Smooth muscle cell (in vitro differentiated cells): ENCODE data around the gene NCAPD3. TPM values are rescaled to one million over a fixed set of nuclear protein-coding genes. Genes with fewer than 3 reads are reported as not detected.

Experiments used
- DNase-seq: peaks from one replicate; lab custom pipeline; 2025; ENCODE audit not compliant: unreplicated experiment; lab: John Stamatoyannopoulos, UW
- H2AFZ ChIP-seq: fragments of 200-600 bp; sonication (generic); 2 replicates; pipeline ENCODE4 v1.6.0; 2016; ENCODE audit warnings: antibody characterized with exemption, low read depth, mild to moderate bottlenecking
- H3F3A ChIP-seq: fragments of 200-600 bp; sonication (generic); 2 replicates; pipeline ENCODE4 v1.6.0; 2017; ENCODE audit warnings: antibody characterized with exemption, low read depth
- H3K27ac ChIP-seq: fragments of 200-600 bp; sonication (generic); 2 replicates; pipeline ENCODE4 v1.5.1; 2016; ENCODE audit warnings: low read depth, mild to moderate bottlenecking
- H3K27me3 ChIP-seq: fragments of 200-600 bp; sonication (generic); 2 replicates; pipeline ENCODE4 v1.6.1; 2016; ENCODE audit warnings: low read depth, mild to moderate bottlenecking
- H3K36me3 ChIP-seq: fragments of 200-600 bp; sonication (generic); 2 replicates; pipeline ENCODE4 v1.5.1; 2016; ENCODE audit warnings: low read depth
- H3K4me1 ChIP-seq: fragments of 200-600 bp; sonication (generic); 2 replicates; pipeline ENCODE4 v1.5.1; 2016; ENCODE audit warnings: low read depth
- H3K4me2 ChIP-seq: fragments of 200-600 bp; sonication (generic); 2 replicates; pipeline ENCODE4 v1.6.0; 2016; ENCODE audit warnings: mild to moderate bottlenecking
- H3K4me3 ChIP-seq: fragments of 200-600 bp; sonication (generic); 2 replicates; pipeline ENCODE4 v1.5.1; 2016; ENCODE audit warnings: mild to moderate bottlenecking
- H3K79me2 ChIP-seq: fragments of 200-600 bp; sonication (generic); 2 replicates; pipeline ENCODE4 v1.6.0; 2016; ENCODE audit warnings: low read depth, mild to moderate bottlenecking
- H3K9ac ChIP-seq: fragments of 200-600 bp; sonication (generic); 2 replicates; pipeline ENCODE4 v1.6.0; 2016; ENCODE audit warnings: low read depth
- H3K9me3 ChIP-seq: fragments of 200-600 bp; sonication (generic); replicated peaks from 2 replicates; pipeline ENCODE4 v1.5.1; 2016; ENCODE audit warnings: low read depth
- H4K20me1 ChIP-seq: fragments of 200-600 bp; sonication (generic); 2 replicates; pipeline ENCODE4 v1.6.0; 2016; ENCODE audit warnings: low read depth
- WGBS: methylation state at CpG from one replicate; pipeline ENCODE4 v1.1.7; 2016; ENCODE audit warnings: low lambda C conversion rate; 5-methylcytosine and 5-hydroxymethylcytosine counted together
- polyA plus RNA-seq: library from polyadenylated mRNA; unstranded; fragments of >200 nt; fragmentation: Nextera tagmentation; extraction: Ambion mirVana; gene quantifications from 2 replicates; pipeline ENCODE4 v1.2.1, GENCODE V29; 2016
- total RNA-seq: library from RNA; depleted of rRNA; stranded (reverse); fragments of >200 nt; gene quantifications from 2 replicates; pipeline ENCODE4 v1.2.3, GENCODE V29; 2014
- TF ChIP-seq, protein P1 (sequence below): fragments of 200-600 bp; sonication (generic); IDR thresholded peaks from 2 replicates; pipeline ENCODE4 v1.5.1; 2017; ENCODE audit warnings: borderline replicate concordance, mild to moderate bottlenecking, antibody characterized with exemption; ENCODE audit not compliant: insufficient read depth, poor library complexity, severe bottlenecking

NCAPD3 gene
- total and polyA plus RNA-seq, 2 experiments from 2014 or later = 6.6 to 11.0 TPM

DNA sequence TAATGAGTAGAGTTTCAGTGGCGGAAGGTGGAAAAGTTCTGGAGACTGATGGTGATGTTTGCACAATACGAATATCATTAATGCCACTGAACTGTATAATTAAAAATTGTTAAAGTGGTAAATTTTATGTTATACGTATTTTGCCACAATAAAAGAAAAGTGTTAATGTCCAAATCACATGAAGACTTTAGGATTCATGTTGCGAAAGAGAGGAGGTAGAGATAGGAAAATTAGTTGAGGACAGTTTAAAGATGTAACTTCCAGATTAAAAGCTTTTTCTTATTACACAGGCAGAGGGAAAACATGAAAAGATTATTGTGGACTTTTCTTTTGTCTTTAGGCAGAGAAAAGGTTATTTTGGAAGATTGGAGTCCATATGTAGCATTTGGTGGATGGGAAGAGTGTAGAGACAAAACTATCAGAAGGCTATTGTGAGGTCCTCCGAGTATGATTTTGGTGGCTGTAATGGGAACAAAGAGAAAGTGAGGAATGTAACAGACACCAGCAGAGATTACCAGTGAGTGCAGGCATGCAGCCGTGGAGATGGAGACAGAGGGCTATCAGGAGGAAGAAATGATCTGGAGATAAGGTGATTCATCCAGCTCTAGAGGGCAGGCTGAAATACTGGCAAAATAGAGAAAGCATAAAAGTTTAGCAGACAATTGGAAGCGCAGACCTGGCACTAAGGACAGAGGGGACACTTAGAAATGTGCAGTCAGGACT is 13.2 kb upstream of the NCAPD3 start:
- TF ChIP-seq, protein P1, sequence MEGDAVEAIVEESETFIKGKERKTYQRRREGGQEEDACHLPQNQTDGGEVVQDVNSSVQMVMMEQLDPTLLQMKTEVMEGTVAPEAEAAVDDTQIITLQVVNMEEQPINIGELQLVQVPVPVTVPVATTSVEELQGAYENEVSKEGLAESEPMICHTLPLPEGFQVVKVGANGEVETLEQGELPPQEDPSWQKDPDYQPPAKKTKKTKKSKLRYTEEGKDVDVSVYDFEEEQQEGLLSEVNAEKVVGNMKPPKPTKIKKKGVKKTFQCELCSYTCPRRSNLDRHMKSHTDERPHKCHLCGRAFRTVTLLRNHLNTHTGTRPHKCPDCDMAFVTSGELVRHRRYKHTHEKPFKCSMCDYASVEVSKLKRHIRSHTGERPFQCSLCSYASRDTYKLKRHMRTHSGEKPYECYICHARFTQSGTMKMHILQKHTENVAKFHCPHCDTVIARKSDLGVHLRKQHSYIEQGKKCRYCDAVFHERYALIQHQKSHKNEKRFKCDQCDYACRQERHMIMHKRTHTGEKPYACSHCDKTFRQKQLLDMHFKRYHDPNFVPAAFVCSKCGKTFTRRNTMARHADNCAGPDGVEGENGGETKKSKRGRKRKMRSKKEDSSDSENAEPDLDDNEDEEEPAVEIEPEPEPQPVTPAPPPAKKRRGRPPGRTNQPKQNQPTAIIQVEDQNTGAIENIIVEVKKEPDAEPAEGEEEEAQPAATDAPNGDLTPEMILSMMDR = no peak
- no peak overlapping the region for H3K4me3 ChIP-seq
- peaks cover 45% of the 10 kb centered on the region for H4K20me1 ChIP-seq
- no peaks in the 10 kb centered on the region for H3K36me3 ChIP-seq
- no peak overlapping the region for H2AFZ ChIP-seq
- H3K27ac ChIP-seq = no peak overlapping the region
- H3K9me3 ChIP-seq = no peaks in the 10 kb centered on the region
- no peaks in the 10 kb centered on the region for H3K4me1 ChIP-seq
- 72% methylated on average over 7 of the region's 7 CpGs for WGBS
- no peaks in the 10 kb centered on the region for H3K27me3 ChIP-seq
- H3K79me2 ChIP-seq = peaks cover 14% of the 10 kb centered on the region
- no peaks in the 10 kb centered on the region for H3F3A ChIP-seq
- no peak overlapping the region for H3K4me2 ChIP-seq
- no peak for DNase-seq
- H3K9ac ChIP-seq = no peak overlapping the region

DNA sequence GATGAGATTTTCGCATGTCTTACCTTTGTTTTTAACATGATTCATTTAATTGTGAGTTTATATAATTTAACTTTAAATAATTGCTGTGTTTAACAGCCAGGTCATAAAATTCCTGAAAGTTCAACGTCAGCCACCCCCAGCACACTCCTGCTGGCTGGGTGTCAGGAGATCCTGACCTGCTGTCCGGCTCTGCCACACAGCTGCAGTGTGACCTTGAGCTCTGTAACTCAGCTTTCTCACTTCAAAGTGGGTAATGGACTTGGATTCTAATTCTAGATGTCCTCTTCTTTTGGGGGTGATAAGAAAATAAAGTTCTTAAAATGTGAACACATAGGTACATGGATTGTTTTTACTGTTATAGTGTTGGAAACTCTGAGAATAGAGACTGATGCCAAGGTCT is 11.6 kb upstream of the NCAPD3 start:
- H3K79me2 ChIP-seq = peaks cover 21% of the 10 kb centered on the region
- no peaks in the 10 kb centered on the region for H3F3A ChIP-seq
- 95% methylated on average over 3 of the region's 3 CpGs for WGBS
- H3K4me1 ChIP-seq = no peaks in the 10 kb centered on the region
- H3K36me3 ChIP-seq = no peaks in the 10 kb centered on the region
- peaks cover 61% of the 10 kb centered on the region for H4K20me1 ChIP-seq
- TF ChIP-seq, protein P1 = no peak
- no peak for DNase-seq
- H3K27me3 ChIP-seq = no peaks in the 10 kb centered on the region
- no peak overlapping the region for H3K9ac ChIP-seq
- no peak overlapping the region for H3K4me3 ChIP-seq
- H3K9me3 ChIP-seq = no peaks in the 10 kb centered on the region
- H2AFZ ChIP-seq = no peak overlapping the region
- H3K27ac ChIP-seq = no peak overlapping the region
- H3K4me2 ChIP-seq = no peak overlapping the region

DNA sequence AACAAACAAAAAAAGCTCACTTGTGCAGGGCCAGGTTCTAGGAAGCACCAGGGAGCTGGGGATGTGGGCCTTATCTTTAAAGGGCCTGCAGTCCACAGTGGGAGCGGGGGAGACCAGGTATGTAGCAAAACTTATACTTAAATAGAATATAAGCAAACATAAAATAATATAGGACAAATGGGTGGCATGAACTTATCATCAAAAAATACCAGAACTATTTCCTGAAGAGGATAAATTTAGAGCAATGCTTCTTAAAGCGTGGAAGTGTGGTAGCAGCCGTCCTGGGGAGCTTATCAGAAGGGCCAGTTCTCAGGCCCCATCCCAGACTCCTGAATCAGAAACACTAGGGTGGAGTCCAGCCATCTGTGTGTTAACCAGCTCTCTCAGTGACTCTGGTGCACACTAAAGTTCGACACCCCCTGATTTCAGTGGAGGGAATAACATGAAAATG is 10.0 kb upstream of the NCAPD3 start:
- Histone ChIP-seq H3K9ac (no peak overlapping the region), H3F3A (no peaks in the 10 kb centered on the region), H3K9me3 (no peaks in the 10 kb centered on the region), H4K20me1 (peaks cover 77% of the 10 kb centered on the region), H3K36me3 (no peaks in the 10 kb centered on the region), H3K4me2 (no peak overlapping the region), H3K27ac (no peak overlapping the region), H3K4me3 (no peak overlapping the region), H3K79me2 (peaks cover 37% of the 10 kb centered on the region), H3K27me3 (no peaks in the 10 kb centered on the region), H3K4me1 (no peaks in the 10 kb centered on the region), H2AFZ (no peak overlapping the region)
- DNase-seq = no peak
- WGBS = 87% methylated on average over 4 of the region's 4 CpGs
- TF ChIP-seq, protein P1 = no peak
